Measurements from ENCODE around the gene ST14. TPM values are rescaled to one million over a fixed set of nuclear protein-coding genes. Genes with fewer than 3 reads are reported as not detected.

Gene ST14
- total RNA-seq, 4 donors from 2014 or later, result 335 to 641 (median 446) TPM

GRCh38 chr11:130194241-130195023, 34.9 kb downstream of the ST14 start:
- H3K4me3 ChIP-seq, result no peak overlapping the region
- intact Hi-C loops (cut with DNase I; ENCODE audit: low total_unique reads) (no loop called here), in situ Hi-C loops (cut with MboI; ENCODE audit: low pct_ligation_motif_present in 1 of 4, low pct_unique_long_range_greater_than_20kb in 1 of 4, low sequenced_read_pairs in 3 of 4) (no loop called here)
- H3K27me3 ChIP-seq, result no peaks in the 10 kb centered on the region
- no peaks in the 10 kb centered on the region for H3K9me3 ChIP-seq
- H3K36me3 ChIP-seq, result peaks cover 0 to 26% (median 8%) of the 10 kb centered on the region in 4 donors
- WGBS, 2 donors (ENCODE audit: low coverage in 1 of 2), result 70 to 89% methylated on average over 2 to 21 of the region's 21 CpGs
- H3K27ac ChIP-seq, result no peak overlapping the region
- peaks cover 6 to 18% (median 13%) of the 10 kb centered on the region in 4 donors for H3K4me1 ChIP-seq
- TF ChIP-seq POLR2AphosphoS5 (IDR thresholded peaks at IDR 0.05), result no peak
- TF ChIP-seq POLR2A (IDR thresholded peaks at IDR 0.05), result no peak
- TF ChIP-seq EP300 (IDR thresholded peaks at IDR 0.05; ENCODE audit: low read depth), result no peak
- TF ChIP-seq CTCF (IDR thresholded peaks at IDR 0.05), result no peak
- DNase-seq, result no peak

GRCh38 chr11:130197386-130198035, 37.9 kb downstream of the ST14 start:
- Histone ChIP-seq H3K27ac (no peak overlapping the region), H3K4me3 (no peak overlapping the region), H3K36me3 (peaks cover 0 to 33% (median 15%) of the 10 kb centered on the region in 4 donors), H3K4me1 (peaks cover 0 to 3% (median 0%) of the 10 kb centered on the region in 4 donors), H3K9me3 (no peaks in the 10 kb centered on the region), H3K27me3 (no peaks in the 10 kb centered on the region)
- intact Hi-C loops (cut with DNase I; ENCODE audit: low total_unique reads), result no loop called here
- in situ Hi-C loops (cut with MboI; ENCODE audit: low pct_ligation_motif_present in 1 of 4, low pct_unique_long_range_greater_than_20kb in 1 of 4, low sequenced_read_pairs in 3 of 4), result no loop called here
- WGBS, 2 donors (ENCODE audit: low coverage in 1 of 2), result 94 to 100% methylated on average over 5 to 27 of the region's 27 CpGs
- TF ChIP-seq CTCF (IDR thresholded peaks at IDR 0.05) (no peak), POLR2A (IDR thresholded peaks at IDR 0.05) (no peak), EP300 (IDR thresholded peaks at IDR 0.05; ENCODE audit: low read depth) (no peak), POLR2AphosphoS5 (IDR thresholded peaks at IDR 0.05) (no peak)
- DNase-seq, result no peak

GRCh38 chr11:130198292-130198691, 38.7 kb downstream of the ST14 start:
- Histone ChIP-seq H3K4me1 (no peaks in the 10 kb centered on the region), H3K27me3 (no peaks in the 10 kb centered on the region), H3K36me3 (peaks cover 0 to 33% (median 15%) of the 10 kb centered on the region in 4 donors), H3K4me3 (no peak overlapping the region), H3K27ac (no peak overlapping the region), H3K9me3 (no peaks in the 10 kb centered on the region)
- WGBS, 2 donors (ENCODE audit: low coverage in 1 of 2), result 77 to 81% methylated on average over 7 to 22 of the region's 22 CpGs
- intact Hi-C loops (cut with DNase I; ENCODE audit: low total_unique reads), result no loop called here
- no peak for TF ChIP-seq CTCF (IDR thresholded peaks at IDR 0.05)
- TF ChIP-seq EP300 (IDR thresholded peaks at IDR 0.05; ENCODE audit: low read depth), result no peak
- no peak for TF ChIP-seq POLR2A (IDR thresholded peaks at IDR 0.05)
- no peak for TF ChIP-seq POLR2AphosphoS5 (IDR thresholded peaks at IDR 0.05)
- in situ Hi-C loops (cut with MboI; ENCODE audit: low pct_ligation_motif_present in 1 of 4, low pct_unique_long_range_greater_than_20kb in 1 of 4, low sequenced_read_pairs in 3 of 4), result no loop called here
- no peak for DNase-seq

- H3K36me3 ChIP-seq, result peaks cover 0 to 32% (median 15%) of the 10 kb centered on the region in 4 donors
- H3K27me3 ChIP-seq, result no peaks in the 10 kb centered on the region
- no peak for DNase-seq
- H3K27ac ChIP-seq, result no peak overlapping the region
- intact Hi-C loops (cut with DNase I; ENCODE audit: low total_unique reads), result no loop called here
- no peaks in the 10 kb centered on the region for H3K4me1 ChIP-seq
- no peak overlapping the region for H3K4me3 ChIP-seq
- TF ChIP-seq CTCF (IDR thresholded peaks at IDR 0.05) (no peak), POLR2AphosphoS5 (IDR thresholded peaks at IDR 0.05) (no peak), EP300 (IDR thresholded peaks at IDR 0.05; ENCODE audit: low read depth) (no peak), POLR2A (IDR thresholded peaks at IDR 0.05) (no peak)
- no peaks in the 10 kb centered on the region for H3K9me3 ChIP-seq
- in situ Hi-C loops (cut with MboI; ENCODE audit: low pct_ligation_motif_present in 1 of 4, low pct_unique_long_range_greater_than_20kb in 1 of 4, low sequenced_read_pairs in 3 of 4), result no loop called here
- WGBS, 2 donors (ENCODE audit: low coverage in 1 of 2), result 94% methylated on average over 12 of the region's 15 CpGs; no CpG with 5 or more reads in 1 of the 2 donors
Measured at GRCh38 chr11:130198964-130199363, 39.4 kb downstream of the ST14 start.
